Spleen (tissue), 11 donors: ENCODE measurements around the gene KCNC3. TPM values are rescaled to one million over a fixed set of nuclear protein-coding genes. Genes with fewer than 3 reads are reported as not detected.

Source experiments
- DNase-seq: peaks from one replicate; pipeline ENCODE4 v3.0.0-alpha.2; 2020
- H3K27ac ChIP-seq, 8 donors: fragments of 200-600 bp; sonication (generic) in 7 of 8; 1 replicate in 4 of 8; 2 replicates in 4 of 8; pipeline versions ENCODE4 v1.5.0 to v1.8.0; 2016 to 2021; ENCODE audit warnings: inconsistent platforms in 4 of 8, mild to moderate bottlenecking in 4 of 8, moderate library complexity in 1 of 8
- H3K27me3 ChIP-seq, 7 donors: fragments of 200-600 bp; sonication (generic) in 6 of 7; replicated peaks in 1 of 7; 1 replicate in 4 of 7; 2 replicates in 3 of 7; pipeline versions ENCODE4 v1.5.0 to v1.8.0; 2016 to 2021; ENCODE audit warnings: inconsistent platforms in 3 of 7, mild to moderate bottlenecking in 1 of 7
- H3K36me3 ChIP-seq, 6 donors: fragments of 200-600 bp; sonication (generic) in 5 of 6; 1 replicate in 4 of 6; 2 replicates in 2 of 6; pipeline versions ENCODE4 v1.5.0 to v1.8.0; 2016 to 2021; ENCODE audit warnings: inconsistent platforms in 2 of 6
- H3K4me1 ChIP-seq, 6 donors: fragments of 200-600 bp; sonication (generic) in 5 of 6; 1 replicate in 3 of 6; 2 replicates in 3 of 6; pipeline versions ENCODE4 v1.5.0 to v1.8.0; 2016 to 2021; ENCODE audit warnings: inconsistent platforms in 3 of 6
- H3K4me3 ChIP-seq, 8 donors: fragments of 200-600 bp; sonication (generic) in 7 of 8; 1 replicate in 4 of 8; 2 replicates in 4 of 8; pipeline versions ENCODE4 v1.5.0 to v1.8.0; 2016 to 2021; ENCODE audit warnings: inconsistent platforms in 4 of 8, mild to moderate bottlenecking in 4 of 8, moderate library complexity in 2 of 8
- H3K9me3 ChIP-seq, 8 donors: fragments of 200-600 bp; sonication (generic) in 7 of 8; 1 replicate in 4 of 8; 2 replicates in 4 of 8; pipeline versions ENCODE4 v1.5.0 to v1.8.0; 2016 to 2021; ENCODE audit warnings: inconsistent platforms in 4 of 8
- CTCF ChIP-seq, 11 experiments: fragments of 200-600 bp in 7 of 11; fragments of 450-650 bp in 4 of 11; sonication (generic) in 4 of 11; IDR thresholded peaks in 8 of 11; conservative IDR thresholded peaks in 3 of 11; 1 replicate in 7 of 11; 2 replicates in 4 of 11; pipeline versions ENCODE4 v1.4.0 to v1.8.0; 2016 to 2021; ENCODE audit warnings: antibody characterized with exemption in 11 of 11, inconsistent platforms in 4 of 11, mild to moderate bottlenecking in 1 of 11
- POLR2A ChIP-seq, 3 donors: fragments of 450-650 bp; IDR thresholded peaks; one replicate each; pipeline ENCODE4 v1.5.1; 2017; ENCODE audit warnings: antibody characterized with exemption in 3 of 3, mild to moderate bottlenecking in 1 of 3
- POLR2AphosphoS5 ChIP-seq, 3 donors: sonication (generic); formaldehyde crosslinking; IDR thresholded peaks; one replicate each; pipeline ENCODE4 v1.5.1; 2017; ENCODE audit warnings: antibody characterized with exemption in 3 of 3
- WGBS, 5 donors: extraction: QIAGEN DNeasy Blood & Tissue Kit in 3 of 5; methylation state at CpG; one replicate each; pipeline versions ENCODE4 v1.1.5 to v1.1.7; 2013 to 2018; 5-methylcytosine and 5-hydroxymethylcytosine counted together
- intact Hi-C: fragments of 100-400 bp; cut with DNase I; formaldehyde crosslinking; loops from one replicate; pipeline ENCODE4 v1.15.0; 2023; ENCODE audit warnings: low total_unique reads
- polyA plus RNA-seq, 3 donors: library from polyadenylated mRNA; stranded (reverse); fragments of 200-250 nt; gene quantifications; one replicate each; pipeline ENCODE4 v1.2.1, GENCODE V29; 2013
- total RNA-seq, 7 donors: library from RNA; depleted of rRNA in 3 of 7; stranded (reverse); fragments of >200 nt in 3 of 7; fragmentation: NEBNext Ultra II Directional in 4 of 7; extraction: Animal tissue kit (Norgen Biotek cat#: 25700) in 4 of 7; gene quantifications; one replicate each; pipeline versions ENCODE4 v1.1.0 to v1.2.1, GENCODE V29; 2016 to 2021
- donor health status: healthy with polysubstance abuse.
- donor health status: DM: no; HTN: no; CAD: no; lungs with moderate emphysema.
- donor health status: DM: no; HTN: no; CAD: no.
- donor health status: Bipolar disorder and iron deficiency.
- donor health status: healthy.
- donor health status: DM: no; HTN: no; CAD: no.
- donor health status: DM: yes; HTN: yes; CAD: no.

The KCNC3 gene
- total and polyA plus RNA-seq, 10 donors: 0.72 to 20.8 (median 5.2) TPM

GRCh38 chr19:50320051-50320450 lies 9.1 kb downstream of the KCNC3 start:
- Histone ChIP-seq H3K4me3 (no peak overlapping the region), H3K27ac (no peak overlapping the region), H3K27me3 (peaks cover 0 to 52% (median 9%) of the 10 kb centered on the region in 7 donors), H3K9me3 (no peaks in the 10 kb centered on the region), H3K36me3 (peaks cover 0 to 11% (median 0%) of the 10 kb centered on the region in 6 donors), H3K4me1 (peaks cover 0 to 11% (median 0%) of the 10 kb centered on the region in 6 donors)
- 88 to 92% (median 89%) methylated on average over 10 to 12 of the region's 12 CpGs for WGBS, 5 donors
- DNase-seq: no peak
- intact Hi-C loops: no loop called here
- no peak for TF ChIP-seq CTCF (IDR thresholded peaks at IDR 0.05 in 8 of 11, conservative IDR thresholded peaks at IDR 0.05 in 3 of 11)
- no peak for TF ChIP-seq POLR2AphosphoS5 (IDR thresholded peaks at IDR 0.05)
- TF ChIP-seq POLR2A (IDR thresholded peaks at IDR 0.05): no peak

- no peak for TF ChIP-seq POLR2A (IDR thresholded peaks at IDR 0.05)
- no peak for TF ChIP-seq POLR2AphosphoS5 (IDR thresholded peaks at IDR 0.05)
- TF ChIP-seq CTCF (IDR thresholded peaks at IDR 0.05 in 8 of 11, conservative IDR thresholded peaks at IDR 0.05 in 3 of 11): no peak
- peaks cover 0 to 60% (median 18%) of the 10 kb centered on the region in 7 donors for H3K27me3 ChIP-seq
- H3K27ac ChIP-seq: no peak overlapping the region
- H3K36me3 ChIP-seq: peaks cover 0 to 11% (median 0%) of the 10 kb centered on the region in 6 donors
- no peak for DNase-seq
- no peak overlapping the region for H3K4me3 ChIP-seq
- H3K4me1 ChIP-seq: peaks cover 0 to 18% (median 0%) of the 10 kb centered on the region in 6 donors
- H3K9me3 ChIP-seq: no peaks in the 10 kb centered on the region
- 84 to 89% (median 87%) methylated on average over 11 of the region's 11 CpGs for WGBS, 5 donors
- intact Hi-C loops: no loop called here
Measured at GRCh38 chr19:50319156-50319555, 10.0 kb downstream of the KCNC3 start.

- intact Hi-C loops: no loop called here
- peaks cover 0 to 7% (median 0%) of the 10 kb centered on the region in 6 donors for H3K36me3 ChIP-seq
- WGBS, 5 donors: 80 to 93% (median 88%) methylated on average over 5 to 8 of the region's 8 CpGs
- H3K9me3 ChIP-seq: no peaks in the 10 kb centered on the region
- DNase-seq: no peak
- H3K27ac ChIP-seq: no peak overlapping the region
- no peak overlapping the region for H3K4me3 ChIP-seq
- H3K4me1 ChIP-seq: peaks cover 0 to 23% (median 0%) of the 10 kb centered on the region in 6 donors
- TF ChIP-seq POLR2AphosphoS5 (IDR thresholded peaks at IDR 0.05) (no peak), POLR2A (IDR thresholded peaks at IDR 0.05) (no peak), CTCF (IDR thresholded peaks at IDR 0.05 in 8 of 11, conservative IDR thresholded peaks at IDR 0.05 in 3 of 11) (no peak)
- peaks cover 0 to 67% (median 25%) of the 10 kb centered on the region in 7 donors for H3K27me3 ChIP-seq
Measured at GRCh38 chr19:50318438-50318837, 10.7 kb downstream of the KCNC3 start.

GRCh38 chr19:50317115-50317514 lies 12.1 kb downstream of the KCNC3 start:
- TF ChIP-seq POLR2A (IDR thresholded peaks at IDR 0.05) (no peak), CTCF (IDR thresholded peaks at IDR 0.05 in 8 of 11, conservative IDR thresholded peaks at IDR 0.05 in 3 of 11) (no peak), POLR2AphosphoS5 (IDR thresholded peaks at IDR 0.05) (no peak)
- peaks cover 0 to 76% (median 38%) of the 10 kb centered on the region in 7 donors for H3K27me3 ChIP-seq
- H3K27ac ChIP-seq: no peak overlapping the region
- intact Hi-C loops: no loop called here
- H3K4me1 ChIP-seq: peaks cover 0 to 29% (median 3%) of the 10 kb centered on the region in 6 donors
- WGBS, 5 donors: 71 to 79% (median 73%) methylated on average over 4 of the region's 4 CpGs
- no peaks in the 10 kb centered on the region for H3K36me3 ChIP-seq
- H3K9me3 ChIP-seq: no peaks in the 10 kb centered on the region
- H3K4me3 ChIP-seq: no peak overlapping the region
- DNase-seq: no peak
